Tibial nerve (tissue), 4 donors: ENCODE data around the gene OPHN1.

Experiments
- CTCF ChIP-seq, 5 experiments: fragments of 200-600 bp in 3 of 5; fragments of 450-650 bp in 2 of 5; sonication (generic) in 3 of 5; IDR thresholded peaks; one replicate each; pipeline ENCODE4 v1.5.1; 2016 to 2019; ENCODE audit warnings: antibody characterized with exemption in 5 of 5, mild to moderate bottlenecking in 3 of 5, moderate library complexity in 2 of 5
- EP300 ChIP-seq, 2 donors: sonication (generic); formaldehyde crosslinking; IDR thresholded peaks; one replicate each; pipeline ENCODE4 v1.6.1; 2017; ENCODE audit warnings: antibody characterized with exemption in 2 of 2, mild to moderate bottlenecking in 1 of 2
- POLR2A ChIP-seq, 2 donors: fragments of 450-650 bp; IDR thresholded peaks; one replicate each; pipeline ENCODE4 v1.6.1; 2017; ENCODE audit warnings: antibody characterized with exemption in 2 of 2, mild to moderate bottlenecking in 2 of 2, moderate library complexity in 2 of 2

- TF ChIP-seq CTCF (IDR thresholded peaks at IDR 0.05) (no peak), POLR2A (IDR thresholded peaks at IDR 0.05) (no peak), EP300 (IDR thresholded peaks at IDR 0.05) (no peak)
These were observed 345.8 kb downstream of the OPHN1 start for GRCh38 chrX:68087526-68087925.
